HepG2 (cell line): Measurements from ENCODE around the gene SLC19A3. TPM values are rescaled to one million over a fixed set of nuclear protein-coding genes. Genes with fewer than 3 reads are reported as not detected.

Experiments
- FOXK1 ChIP-seq: sonication (generic); formaldehyde crosslinking; IDR thresholded peaks from 2 replicates; pipeline ENCODE4 v1.4.0; 2020; ENCODE audit warnings: low read depth, missing genetic modification reagents, borderline replicate concordance
- HNF4A ChIP-seq: sonication (generic); formaldehyde crosslinking; IDR thresholded peaks from 2 replicates; pipeline ENCODE4 v1.4.0; 2020; ENCODE audit warnings: missing genetic modification reagents
- JUN ChIP-seq: sonication (generic); formaldehyde crosslinking; IDR thresholded peaks from 2 replicates; pipeline ENCODE4 v1.4.0; 2020; ENCODE audit warnings: mild to moderate bottlenecking, missing genetic modification reagents
- LCORL ChIP-seq, 2 experiments: fragments of 450-650 bp in 1 of 2; sonication (generic) in 1 of 2; formaldehyde crosslinking in 1 of 2; IDR thresholded peaks; 2 replicates each; pipeline versions ENCODE4 v1.5.0 to v1.6.1; 2017 to 2020; ENCODE audit warnings: antibody characterized with exemption in 1 of 2, missing genetic modification reagents in 1 of 2
- MAFK ChIP-seq, 2 experiments: IDR thresholded peaks in 1 of 2; conservative IDR thresholded peaks in 1 of 2; 2 replicates each; pipeline ENCODE4 v1.6.1; 2011; ENCODE audit warnings: improper control_type of control experiment in 2 of 2, low read length in 2 of 2
- PHF20 ChIP-seq: sonication (generic); formaldehyde crosslinking; IDR thresholded peaks from 2 replicates; pipeline ENCODE4 v1.5.0; 2020; ENCODE audit warnings: mild to moderate bottlenecking, missing genetic modification reagents
- POGZ ChIP-seq: sonication (generic); formaldehyde crosslinking; IDR thresholded peaks from 2 replicates; pipeline ENCODE4 v1.4.0; 2020; ENCODE audit warnings: mild to moderate bottlenecking, missing genetic modification reagents
- SATB2 ChIP-seq: sonication (generic); formaldehyde crosslinking; IDR thresholded peaks from 2 replicates; pipeline ENCODE4 v1.5.0; 2020; ENCODE audit warnings: missing genetic modification reagents
- SOX13 ChIP-seq, 3 experiments: fragments of 450-650 bp in 1 of 3; sonication (generic) in 1 of 3; formaldehyde crosslinking in 1 of 3; IDR thresholded peaks in 2 of 3; conservative IDR thresholded peaks in 1 of 3; 2 replicates each; pipeline versions ENCODE4 v1.5.0 to v1.6.1; 2016 to 2020; ENCODE audit warnings: antibody characterized with exemption in 1 of 3, mild to moderate bottlenecking in 1 of 3, missing compliant biosample characterization in 1 of 3, missing genetic modification reagents in 1 of 3, moderate library complexity in 1 of 3
- SOX5 ChIP-seq: IDR thresholded peaks from 2 replicates; pipeline ENCODE4 v1.6.1; 2016; ENCODE audit warnings: borderline replicate concordance
- TGIF2 ChIP-seq: IDR thresholded peaks from 2 replicates; pipeline ENCODE4 v1.6.1; 2016; ENCODE audit warnings: control low read depth, missing compliant biosample characterization
- TOPORS ChIP-seq: sonication (generic); formaldehyde crosslinking; IDR thresholded peaks from 2 replicates; pipeline ENCODE4 v1.8.0; 2023; ENCODE audit warnings: mild to moderate bottlenecking, missing genetic modification reagents
- ZNF329 ChIP-seq: sonication (generic); formaldehyde crosslinking; IDR thresholded peaks from 2 replicates; pipeline ENCODE4 v1.9.0; 2021; ENCODE audit warnings: low read depth, mild to moderate bottlenecking, missing genetic modification reagents
- polyA plus RNA-seq, 8 experiments: library from polyadenylated mRNA; depleted of rRNA in 3 of 8; stranded (reverse) in 7 of 8; unstranded in 1 of 8; fragments of >200 nt; fragmentation: Illumina TruSeq in 4 of 8; extraction: Trizol in 4 of 8; gene quantifications; 2 replicates each; pipeline versions ENCODE4 v1.2.1 to v1.2.3, GENCODE V29; 2011 to 2016; ENCODE audit warnings: low read depth in 4 of 8, missing spikeins in 1 of 8, mixed read lengths in 1 of 8; ENCODE audit not compliant: insufficient read depth in 1 of 8
- total RNA-seq, 5 experiments: library from RNA; depleted of rRNA; stranded (reverse); fragments of >200 nt; fragmentation: Illumina TruSeq; extraction: Trizol; gene quantifications; 2 replicates each; pipeline ENCODE4 v1.2.3, GENCODE V29; 2016; ENCODE audit warnings: low read depth in 1 of 5
- TF ChIP-seq, protein P1 (sequence below): sonication (generic); formaldehyde crosslinking; IDR thresholded peaks from 2 replicates; pipeline ENCODE4 v1.4.0; 2020; ENCODE audit warnings: missing genetic modification reagents
- TF ChIP-seq, protein P2 (sequence below): IDR thresholded peaks from 2 replicates; pipeline ENCODE4 v1.6.1; 2012; ENCODE audit warnings: low read depth, low read length, improper control_type of control experiment
- TF ChIP-seq, protein P3 (sequence below): sonication (generic); formaldehyde crosslinking; IDR thresholded peaks from 2 replicates; pipeline ENCODE4 v1.4.0; 2020; ENCODE audit warnings: missing genetic modification reagents, mild to moderate bottlenecking, borderline replicate concordance
- TF ChIP-seq, protein P4 (sequence below), 2 experiments: sonication (generic) in 1 of 2; formaldehyde crosslinking in 1 of 2; IDR thresholded peaks; 2 replicates each; pipeline versions ENCODE4 v1.4.0 to v1.6.1; 2016 to 2020; ENCODE audit warnings: borderline replicate concordance in 1 of 2, low read depth in 1 of 2, mild to moderate bottlenecking in 1 of 2, missing genetic modification reagents in 1 of 2

The SLC19A3 gene
- total and polyA plus RNA-seq, 2 of the 13 experiments (the other 11 are each of a cell fraction or from before 2014, with no cell fraction given): 2.3 to 5.2 TPM

DNA sequence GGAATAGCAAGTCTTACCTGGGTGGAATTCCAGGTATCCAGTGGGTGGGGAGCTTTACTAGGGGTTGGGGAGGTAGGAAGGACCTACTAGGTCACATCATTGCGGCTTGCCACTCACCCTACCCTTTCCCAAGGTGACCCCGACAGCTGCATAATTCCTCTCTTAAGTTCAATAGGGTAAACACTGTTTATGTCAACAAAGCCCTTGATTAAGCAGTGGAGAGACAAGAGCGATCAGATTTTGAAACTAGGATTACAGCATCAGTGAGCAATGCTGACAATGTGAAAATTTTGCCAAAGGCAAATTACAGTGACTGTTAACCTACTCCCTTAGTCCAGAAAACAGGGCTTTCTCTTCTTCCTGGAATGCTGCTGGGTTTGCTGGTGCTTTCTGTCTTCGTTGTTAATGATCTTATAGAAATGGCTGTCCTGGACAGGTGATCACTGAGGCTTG lies 14.5 kb downstream of the SLC19A3 start (continued):
- TF ChIP-seq, protein P1, sequence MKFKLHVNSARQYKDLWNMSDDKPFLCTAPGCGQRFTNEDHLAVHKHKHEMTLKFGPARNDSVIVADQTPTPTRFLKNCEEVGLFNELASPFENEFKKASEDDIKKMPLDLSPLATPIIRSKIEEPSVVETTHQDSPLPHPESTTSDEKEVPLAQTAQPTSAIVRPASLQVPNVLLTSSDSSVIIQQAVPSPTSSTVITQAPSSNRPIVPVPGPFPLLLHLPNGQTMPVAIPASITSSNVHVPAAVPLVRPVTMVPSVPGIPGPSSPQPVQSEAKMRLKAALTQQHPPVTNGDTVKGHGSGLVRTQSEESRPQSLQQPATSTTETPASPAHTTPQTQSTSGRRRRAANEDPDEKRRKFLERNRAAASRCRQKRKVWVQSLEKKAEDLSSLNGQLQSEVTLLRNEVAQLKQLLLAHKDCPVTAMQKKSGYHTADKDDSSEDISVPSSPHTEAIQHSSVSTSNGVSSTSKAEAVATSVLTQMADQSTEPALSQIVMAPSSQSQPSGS: peak; percentile 84
- TF ChIP-seq PHF20 (CRISPR knock-in tag) (no peak), JUN (CRISPR knock-in tag) (peak; percentile 88), SATB2 (CRISPR knock-in tag) (no peak), ZNF329 (CRISPR knock-in tag) (no peak), TGIF2 (CRISPR knock-in tag) (no peak), MAFK (conservative IDR thresholded peaks at IDR 0.05 in 1 of 2, IDR thresholded peaks at IDR 0.05 in 1 of 2; ENCODE audit: low read length in 2 of 2) (peak; percentile 87 to 88), FOXK1 (CRISPR knock-in tag) (peak; percentile 54; the same call in 1 of the 2 replicates), HNF4A (CRISPR knock-in tag) (0 out of 2 replicates have a peak, but pooled peaks have one; percentile 25), POGZ (CRISPR knock-in tag) (no peak), TOPORS (CRISPR knock-in tag) (no peak), LCORL (IDR thresholded peaks at IDR 0.05) (no peak), LCORL (CRISPR knock-in tag; IDR thresholded peaks at IDR 0.05) (0 out of 2 replicates have a peak, but pooled peaks have one; percentile 23), SOX13 (IDR thresholded peaks at IDR 0.05) (no peak), SOX13 (CRISPR knock-in tag; conservative IDR thresholded peaks at IDR 0.05 in 1 of 2, IDR thresholded peaks at IDR 0.05 in 1 of 2) (0 out of 4 replicates have a peak, but pooled peaks of 1 of the 2 experiments have one; percentile 14), SOX5 (CRISPR knock-in tag) (0 out of 2 replicates have a peak, but pooled peaks have one; percentile 31)
- TF ChIP-seq, protein P2, sequence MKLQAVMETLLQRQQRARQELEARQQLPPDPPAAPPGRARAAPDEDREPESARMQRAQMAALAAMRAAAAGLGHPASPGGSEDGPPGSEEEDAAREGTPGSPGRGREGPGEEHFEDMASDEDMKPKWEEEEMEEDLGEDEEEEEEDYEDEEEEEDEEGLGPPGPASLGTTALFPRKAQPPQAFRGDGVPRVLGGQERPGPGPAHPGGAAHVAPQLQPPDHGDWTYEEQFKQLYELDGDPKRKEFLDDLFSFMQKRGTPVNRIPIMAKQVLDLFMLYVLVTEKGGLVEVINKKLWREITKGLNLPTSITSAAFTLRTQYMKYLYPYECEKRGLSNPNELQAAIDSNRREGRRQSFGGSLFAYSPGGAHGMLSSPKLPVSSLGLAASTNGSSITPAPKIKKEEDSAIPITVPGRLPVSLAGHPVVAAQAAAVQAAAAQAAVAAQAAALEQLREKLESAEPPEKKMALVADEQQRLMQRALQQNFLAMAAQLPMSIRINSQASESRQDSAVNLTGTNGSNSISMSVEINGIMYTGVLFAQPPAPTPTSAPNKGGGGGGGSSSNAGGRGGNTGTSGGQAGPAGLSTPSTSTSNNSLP: peak; percentile 66; the same call in 1 of the 2 replicates
- TF ChIP-seq, protein P3, sequence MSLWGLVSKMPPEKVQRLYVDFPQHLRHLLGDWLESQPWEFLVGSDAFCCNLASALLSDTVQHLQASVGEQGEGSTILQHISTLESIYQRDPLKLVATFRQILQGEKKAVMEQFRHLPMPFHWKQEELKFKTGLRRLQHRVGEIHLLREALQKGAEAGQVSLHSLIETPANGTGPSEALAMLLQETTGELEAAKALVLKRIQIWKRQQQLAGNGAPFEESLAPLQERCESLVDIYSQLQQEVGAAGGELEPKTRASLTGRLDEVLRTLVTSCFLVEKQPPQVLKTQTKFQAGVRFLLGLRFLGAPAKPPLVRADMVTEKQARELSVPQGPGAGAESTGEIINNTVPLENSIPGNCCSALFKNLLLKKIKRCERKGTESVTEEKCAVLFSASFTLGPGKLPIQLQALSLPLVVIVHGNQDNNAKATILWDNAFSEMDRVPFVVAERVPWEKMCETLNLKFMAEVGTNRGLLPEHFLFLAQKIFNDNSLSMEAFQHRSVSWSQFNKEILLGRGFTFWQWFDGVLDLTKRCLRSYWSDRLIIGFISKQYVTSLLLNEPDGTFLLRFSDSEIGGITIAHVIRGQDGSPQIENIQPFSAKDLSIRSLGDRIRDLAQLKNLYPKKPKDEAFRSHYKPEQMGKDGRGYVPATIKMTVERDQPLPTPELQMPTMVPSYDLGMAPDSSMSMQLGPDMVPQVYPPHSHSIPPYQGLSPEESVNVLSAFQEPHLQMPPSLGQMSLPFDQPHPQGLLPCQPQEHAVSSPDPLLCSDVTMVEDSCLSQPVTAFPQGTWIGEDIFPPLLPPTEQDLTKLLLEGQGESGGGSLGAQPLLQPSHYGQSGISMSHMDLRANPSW: no peak
- TF ChIP-seq, protein P4, sequence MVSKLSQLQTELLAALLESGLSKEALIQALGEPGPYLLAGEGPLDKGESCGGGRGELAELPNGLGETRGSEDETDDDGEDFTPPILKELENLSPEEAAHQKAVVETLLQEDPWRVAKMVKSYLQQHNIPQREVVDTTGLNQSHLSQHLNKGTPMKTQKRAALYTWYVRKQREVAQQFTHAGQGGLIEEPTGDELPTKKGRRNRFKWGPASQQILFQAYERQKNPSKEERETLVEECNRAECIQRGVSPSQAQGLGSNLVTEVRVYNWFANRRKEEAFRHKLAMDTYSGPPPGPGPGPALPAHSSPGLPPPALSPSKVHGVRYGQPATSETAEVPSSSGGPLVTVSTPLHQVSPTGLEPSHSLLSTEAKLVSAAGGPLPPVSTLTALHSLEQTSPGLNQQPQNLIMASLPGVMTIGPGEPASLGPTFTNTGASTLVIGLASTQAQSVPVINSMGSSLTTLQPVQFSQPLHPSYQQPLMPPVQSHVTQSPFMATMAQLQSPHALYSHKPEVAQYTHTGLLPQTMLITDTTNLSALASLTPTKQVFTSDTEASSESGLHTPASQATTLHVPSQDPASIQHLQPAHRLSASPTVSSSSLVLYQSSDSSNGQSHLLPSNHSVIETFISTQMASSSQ (IDR thresholded peaks at IDR 0.05; ENCODE audit: low read depth): no peak
- TF ChIP-seq, protein P4 (CRISPR knock-in tag; IDR thresholded peaks at IDR 0.05; ENCODE audit: borderline replicate concordance): no peak
